GM19452 (cell line): Measurements from ENCODE around the gene TAGLN2.
"Not testable (repeated sequence)": the region's sequence is repeated elsewhere in the genome, so short reads cannot be mapped to it uniquely, and the experiment has no call there.

ENCODE experiments used
- ATAC-seq: cut with Tn5 transposase; IDR thresholded peaks from one replicate; pipeline ENCODE4 v1.9.1; 2021; ENCODE audit not compliant: unreplicated experiment

Gene TAGLN2

GRCh38 chr1:159902541-159902940 is 22.8 kb downstream of the TAGLN2 start:
- no peak for ATAC-seq

DNA sequence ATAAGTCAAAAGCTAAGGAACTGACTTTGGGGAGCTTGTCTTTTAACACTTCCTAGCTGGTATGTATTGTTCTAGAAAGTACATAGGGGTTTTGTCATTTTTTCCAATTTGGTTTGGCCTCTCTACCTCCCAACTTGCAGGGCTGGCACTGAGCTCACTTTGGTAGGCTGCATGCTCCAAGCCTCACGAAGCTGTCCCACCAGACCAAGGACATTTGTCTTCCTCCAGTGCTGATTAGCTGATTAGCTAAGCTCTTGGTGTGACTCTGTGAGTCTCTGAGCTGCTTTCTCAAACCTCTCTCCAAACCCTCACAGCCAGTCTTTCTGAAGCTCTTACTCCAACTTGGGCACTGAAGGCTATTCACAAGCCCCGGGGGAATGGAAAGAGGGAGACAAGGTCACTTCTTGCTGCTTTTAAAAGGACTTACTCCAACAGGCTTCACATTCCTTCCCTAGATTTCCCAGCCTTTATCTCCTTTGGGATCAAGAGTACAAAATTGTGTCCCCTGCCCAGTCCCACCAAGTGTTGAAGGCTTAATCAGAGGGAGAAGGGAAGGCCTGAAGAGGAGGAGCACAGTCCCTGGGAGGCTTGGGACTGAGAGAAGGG is 24.4 kb downstream of the TAGLN2 start:
- ATAC-seq = no peak

GRCh38 chr1:159900086-159900680 is 25.1 kb downstream of the TAGLN2 start, which contains the start of gene CFAP45:
Gene CFAP45, minus strand, starts transcription at chr1:159900165. Its CDS starts 67 bp downstream, at chr1:159900098.
- no peak for ATAC-seq

GRCh38 chr1:159899634-159900033 is 25.7 kb downstream of the TAGLN2 start:
- ATAC-seq = not testable (repeated sequence)

- no peak for ATAC-seq
These were observed 26.8 kb downstream of the TAGLN2 start for GRCh38 chr1:159898527-159898926.

DNA sequence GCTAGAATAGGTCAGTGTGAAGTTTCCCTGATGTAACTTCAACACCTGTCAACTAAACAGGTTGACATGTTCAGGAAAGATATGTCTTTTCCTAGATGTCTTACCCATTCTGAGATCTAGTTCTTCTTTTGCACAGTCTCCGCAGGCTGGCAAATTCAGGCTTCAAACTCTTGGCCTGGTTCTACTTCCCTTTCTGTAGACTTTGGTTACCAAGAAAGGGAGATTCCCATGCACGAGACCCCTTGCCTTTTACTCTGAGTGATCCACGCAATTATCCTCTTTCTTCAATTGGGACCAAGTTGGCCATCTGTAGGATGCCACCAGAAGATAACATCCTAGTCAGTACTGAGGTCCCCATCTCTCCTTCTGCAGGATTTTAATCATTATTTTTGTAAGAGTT is 27.3 kb downstream of the TAGLN2 start:
- ATAC-seq = no peak

- ATAC-seq = no peak
These were observed 28.8 kb downstream of the TAGLN2 start for GRCh38 chr1:159896546-159896930.

- no peak for ATAC-seq
These were observed 29.3 kb downstream of the TAGLN2 start for GRCh38 chr1:159895836-159896545.

DNA sequence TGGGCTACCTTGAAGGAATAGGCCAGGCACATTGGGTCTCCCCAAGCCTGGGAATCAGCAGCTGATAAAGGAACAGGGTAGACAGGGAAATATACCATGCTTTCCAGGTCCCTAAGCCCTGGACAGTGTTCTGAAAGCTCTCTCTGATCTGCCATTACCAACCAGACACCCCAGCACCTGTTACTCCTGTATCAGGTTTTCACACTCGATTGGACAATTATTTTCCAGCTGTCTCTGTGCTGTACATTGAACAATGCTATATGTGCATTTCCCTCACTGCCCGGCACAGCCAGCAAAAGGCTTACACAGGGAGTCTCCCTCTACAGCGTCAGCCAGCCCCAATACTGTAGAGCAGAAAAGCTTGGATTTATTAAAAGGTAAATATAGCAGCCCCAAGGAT is 30.0 kb downstream of the TAGLN2 start:
- ATAC-seq = no peak

GRCh38 chr1:159892944-159893343 is 32.4 kb downstream of the TAGLN2 start:
- ATAC-seq = no peak

GRCh38 chr1:159891275-159892157 is 33.8 kb downstream of the TAGLN2 start:
- ATAC-seq = peak; percentile 66

DNA sequence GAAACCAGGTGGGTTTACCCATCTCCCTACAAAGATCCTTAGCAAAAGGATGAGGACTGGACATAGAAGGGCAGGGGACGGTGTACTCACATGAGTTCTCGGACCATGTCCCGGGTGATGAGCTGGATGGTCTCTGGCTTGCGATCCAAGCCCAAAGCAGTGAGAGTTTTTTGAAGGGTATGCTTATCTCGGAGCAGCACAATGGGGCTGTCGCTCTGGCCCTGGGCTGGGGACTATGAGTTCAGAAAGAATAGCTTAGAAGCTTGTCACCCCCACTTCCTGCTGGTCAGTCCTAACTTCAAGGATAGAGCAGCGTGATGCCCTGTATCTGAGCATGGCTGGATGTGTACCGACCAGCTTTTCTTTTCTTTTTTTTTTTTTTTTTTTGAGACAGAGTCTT is 34.9 kb downstream of the TAGLN2 start:
- no peak for ATAC-seq

DNA sequence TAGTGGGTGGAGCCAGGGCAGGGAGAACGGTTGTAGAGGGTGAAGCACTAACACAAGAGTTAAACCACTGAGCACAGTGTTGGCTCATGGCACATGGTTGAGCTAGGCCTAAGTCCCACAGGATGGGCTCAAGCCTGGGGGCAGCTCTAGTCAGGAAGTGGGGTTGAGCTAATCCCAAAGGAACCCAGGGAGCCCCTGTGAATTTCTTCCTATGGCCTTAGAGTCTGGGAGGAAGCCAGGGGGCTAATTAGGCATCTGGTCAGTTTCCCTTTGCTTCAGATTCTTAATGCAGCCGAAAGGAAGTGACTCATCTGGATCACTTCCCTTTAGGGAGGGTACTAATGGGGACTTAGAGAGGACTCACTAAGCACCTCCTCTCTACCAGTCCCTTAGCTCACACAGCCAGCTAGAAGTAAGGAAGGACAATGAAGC is 35.5 kb downstream of the TAGLN2 start:
- ATAC-seq = peak; percentile 89

DNA sequence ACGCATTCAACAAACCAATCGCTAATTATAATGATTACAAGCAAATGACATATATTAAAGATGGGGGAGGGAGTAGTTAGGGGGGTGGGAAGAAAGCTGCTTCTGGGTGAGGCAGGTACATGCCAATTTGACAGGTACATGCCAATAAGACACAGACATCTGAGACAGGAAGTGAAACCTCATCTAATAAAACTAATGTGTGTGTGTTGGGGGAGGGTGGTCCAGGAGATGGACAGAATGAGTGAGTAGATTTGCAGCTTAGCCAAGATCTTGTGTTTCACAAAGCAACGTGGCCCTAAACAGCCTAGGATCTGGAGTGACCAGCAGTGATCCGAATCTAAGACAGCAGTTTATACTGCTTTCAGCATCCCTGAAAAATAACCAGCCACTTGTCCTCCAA is 36.1 kb downstream of the TAGLN2 start:
- no peak for ATAC-seq

GRCh38 chr1:159884296-159884695 is 41.0 kb downstream of the TAGLN2 start:
- no peak for ATAC-seq

DNA sequence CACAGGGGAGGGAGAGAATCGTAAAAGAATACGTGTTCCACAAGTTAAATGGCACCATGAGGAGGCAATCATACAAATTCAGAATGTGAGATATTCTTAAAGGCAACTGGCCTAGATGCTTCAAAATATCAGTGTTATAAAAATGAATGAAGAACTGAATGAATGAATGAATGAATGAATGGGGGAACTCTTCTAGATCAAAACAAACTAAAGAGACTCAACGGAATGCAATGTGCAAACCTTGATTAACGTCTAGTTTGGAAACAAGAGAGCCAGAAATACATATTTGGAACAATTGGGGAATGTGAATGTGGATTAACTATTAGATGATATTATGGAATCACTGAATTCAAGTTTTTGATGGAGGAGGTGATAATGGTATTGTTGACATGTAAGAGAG is 42.2 kb downstream of the TAGLN2 start:
- ATAC-seq = no peak

DNA sequence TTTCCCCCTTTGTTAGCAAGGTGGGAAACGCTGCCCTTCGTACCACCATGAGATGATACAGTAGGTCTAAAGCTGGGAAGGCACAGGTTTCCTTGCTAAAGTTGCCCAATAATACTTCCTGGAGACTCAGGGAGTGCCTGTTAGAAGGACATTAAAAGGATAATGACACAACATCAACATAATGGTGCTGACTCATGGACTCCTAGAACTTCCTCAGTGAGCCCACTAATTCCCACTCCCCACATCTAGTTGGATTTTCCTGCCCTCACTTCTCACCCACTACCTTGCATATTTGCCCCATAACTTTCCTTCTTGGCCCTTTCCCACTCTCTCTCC is 42.8 kb downstream of the TAGLN2 start:
- ATAC-seq = no peak

GRCh38 chr1:159881622-159882526 is 43.4 kb downstream of the TAGLN2 start:
- ATAC-seq = no peak

DNA sequence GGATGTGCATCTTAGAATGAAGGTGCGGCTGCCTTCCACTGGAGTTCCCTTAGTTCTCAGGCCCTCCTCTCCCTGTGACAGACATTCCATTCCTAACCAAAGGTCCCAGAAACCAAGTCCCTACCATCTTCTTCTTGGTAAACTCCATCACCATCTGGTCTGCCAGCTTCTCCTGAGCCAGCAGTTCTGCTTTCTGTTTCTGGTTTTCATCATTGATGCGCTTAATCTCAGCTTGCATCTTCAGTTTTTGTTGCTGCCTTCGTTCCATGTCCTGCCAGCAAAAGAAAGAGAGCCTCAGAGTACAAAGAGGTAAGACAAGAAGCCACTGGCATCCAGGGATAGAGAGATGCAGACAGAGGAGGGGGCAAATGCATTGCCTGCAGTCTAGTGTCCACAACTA is 44.9 kb downstream of the TAGLN2 start:
- no peak for ATAC-seq

- no peak for ATAC-seq
These were observed 45.3 kb downstream of the TAGLN2 start for GRCh38 chr1:159879977-159880376.
